ENCODE results near the gene ZNF586. TPM values are rescaled to one million over a fixed set of nuclear protein-coding genes. Genes with fewer than 3 reads are reported as not detected.
A peak's percentile ranks its signal among the peaks of the same experiment; 100 is the strongest.

Gene ZNF586
- total and polyA plus RNA-seq, 4 donors: 2.3 to 11.8 (median 6.7) TPM

- H3K9me3 ChIP-seq (ENCODE audit: control insufficient read depth in 4 of 4, low read length in 3 of 4): no peaks in the 10 kb centered on the region
- DNase-seq (ENCODE audit: low spot score): peak; percentile 79
- H3K36me3 ChIP-seq (ENCODE audit: control insufficient read depth in 4 of 4, insufficient read depth in 3 of 4, low read depth in 1 of 4, low read length in 3 of 4): no peaks in the 10 kb centered on the region
- no peaks in the 10 kb centered on the region for H3K27me3 ChIP-seq (ENCODE audit: control insufficient read depth in 4 of 4, insufficient read depth in 4 of 4, low read length in 3 of 4)
- peak overlapping the region; percentile 84 to 98 (median 96) for H3K4me3 ChIP-seq (ENCODE audit: low read depth in 1 of 3, low read length in 3 of 3)
- no peak for TF ChIP-seq FOXA2 (IDR thresholded peaks at IDR 0.05)
- TF ChIP-seq, protein P1, sequence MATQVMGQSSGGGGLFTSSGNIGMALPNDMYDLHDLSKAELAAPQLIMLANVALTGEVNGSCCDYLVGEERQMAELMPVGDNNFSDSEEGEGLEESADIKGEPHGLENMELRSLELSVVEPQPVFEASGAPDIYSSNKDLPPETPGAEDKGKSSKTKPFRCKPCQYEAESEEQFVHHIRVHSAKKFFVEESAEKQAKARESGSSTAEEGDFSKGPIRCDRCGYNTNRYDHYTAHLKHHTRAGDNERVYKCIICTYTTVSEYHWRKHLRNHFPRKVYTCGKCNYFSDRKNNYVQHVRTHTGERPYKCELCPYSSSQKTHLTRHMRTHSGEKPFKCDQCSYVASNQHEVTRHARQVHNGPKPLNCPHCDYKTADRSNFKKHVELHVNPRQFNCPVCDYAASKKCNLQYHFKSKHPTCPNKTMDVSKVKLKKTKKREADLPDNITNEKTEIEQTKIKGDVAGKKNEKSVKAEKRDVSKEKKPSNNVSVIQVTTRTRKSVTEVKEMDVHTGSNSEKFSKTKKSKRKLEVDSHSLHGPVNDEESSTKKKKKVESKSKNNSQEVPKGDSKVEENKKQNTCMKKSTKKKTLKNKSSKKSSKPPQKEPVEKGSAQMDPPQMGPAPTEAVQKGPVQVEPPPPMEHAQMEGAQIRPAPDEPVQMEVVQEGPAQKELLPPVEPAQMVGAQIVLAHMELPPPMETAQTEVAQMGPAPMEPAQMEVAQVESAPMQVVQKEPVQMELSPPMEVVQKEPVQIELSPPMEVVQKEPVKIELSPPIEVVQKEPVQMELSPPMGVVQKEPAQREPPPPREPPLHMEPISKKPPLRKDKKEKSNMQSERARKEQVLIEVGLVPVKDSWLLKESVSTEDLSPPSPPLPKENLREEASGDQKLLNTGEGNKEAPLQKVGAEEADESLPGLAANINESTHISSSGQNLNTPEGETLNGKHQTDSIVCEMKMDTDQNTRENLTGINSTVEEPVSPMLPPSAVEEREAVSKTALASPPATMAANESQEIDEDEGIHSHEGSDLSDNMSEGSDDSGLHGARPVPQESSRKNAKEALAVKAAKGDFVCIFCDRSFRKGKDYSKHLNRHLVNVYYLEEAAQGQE (IDR thresholded peaks at IDR 0.05): no peak
- TF ChIP-seq RXRA (IDR thresholded peaks at IDR 0.05): peak; percentile 62 to 90
- TF ChIP-seq YY1 (IDR thresholded peaks at IDR 0.05): peak; percentile 86
- TF ChIP-seq TAF1 (conservative IDR thresholded peaks at IDR 0.05): peak; percentile 37
- TF ChIP-seq RAD21 (IDR thresholded peaks at IDR 0.05): peak; percentile 36 to 45
- TF ChIP-seq, protein P2, sequence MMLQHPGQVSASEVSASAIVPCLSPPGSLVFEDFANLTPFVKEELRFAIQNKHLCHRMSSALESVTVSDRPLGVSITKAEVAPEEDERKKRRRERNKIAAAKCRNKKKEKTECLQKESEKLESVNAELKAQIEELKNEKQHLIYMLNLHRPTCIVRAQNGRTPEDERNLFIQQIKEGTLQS (IDR thresholded peaks at IDR 0.05): no peak
- no peak for TF ChIP-seq FOXA1 (IDR thresholded peaks at IDR 0.05)
- TF ChIP-seq GABPA (IDR thresholded peaks at IDR 0.05 in 1 of 2, conservative IDR thresholded peaks at IDR 0.05 in 1 of 2): peak; percentile 92 to 96
- TF ChIP-seq ZBTB33 (IDR thresholded peaks at IDR 0.05): no peak
- TF ChIP-seq NR2F2 (IDR thresholded peaks at IDR 0.05): no peak
- TF ChIP-seq HNF4A (conservative IDR thresholded peaks at IDR 0.05): peak; percentile 29 to 37
- TF ChIP-seq JUND (IDR thresholded peaks at IDR 0.05): no peak
- peak; percentile 61 for TF ChIP-seq SP1 (IDR thresholded peaks at IDR 0.05)
- no peak for TF ChIP-seq HNF4G (IDR thresholded peaks at IDR 0.05)
- TF ChIP-seq, protein P3, sequence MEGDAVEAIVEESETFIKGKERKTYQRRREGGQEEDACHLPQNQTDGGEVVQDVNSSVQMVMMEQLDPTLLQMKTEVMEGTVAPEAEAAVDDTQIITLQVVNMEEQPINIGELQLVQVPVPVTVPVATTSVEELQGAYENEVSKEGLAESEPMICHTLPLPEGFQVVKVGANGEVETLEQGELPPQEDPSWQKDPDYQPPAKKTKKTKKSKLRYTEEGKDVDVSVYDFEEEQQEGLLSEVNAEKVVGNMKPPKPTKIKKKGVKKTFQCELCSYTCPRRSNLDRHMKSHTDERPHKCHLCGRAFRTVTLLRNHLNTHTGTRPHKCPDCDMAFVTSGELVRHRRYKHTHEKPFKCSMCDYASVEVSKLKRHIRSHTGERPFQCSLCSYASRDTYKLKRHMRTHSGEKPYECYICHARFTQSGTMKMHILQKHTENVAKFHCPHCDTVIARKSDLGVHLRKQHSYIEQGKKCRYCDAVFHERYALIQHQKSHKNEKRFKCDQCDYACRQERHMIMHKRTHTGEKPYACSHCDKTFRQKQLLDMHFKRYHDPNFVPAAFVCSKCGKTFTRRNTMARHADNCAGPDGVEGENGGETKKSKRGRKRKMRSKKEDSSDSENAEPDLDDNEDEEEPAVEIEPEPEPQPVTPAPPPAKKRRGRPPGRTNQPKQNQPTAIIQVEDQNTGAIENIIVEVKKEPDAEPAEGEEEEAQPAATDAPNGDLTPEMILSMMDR (IDR thresholded peaks at IDR 0.05; ENCODE audit: low read depth, low read length, missing input control): no peak
- TF ChIP-seq MAX (IDR thresholded peaks at IDR 0.05): peak; percentile 67
- under 1% methylated on average over 44 of the region's 44 CpGs for WGBS
- H3K27ac ChIP-seq (ENCODE audit: low read depth in 1 of 2, low read length in 2 of 2): peak overlapping the region; percentile 83 to 88
- H3K4me1 ChIP-seq (ENCODE audit: control insufficient read depth in 4 of 4, insufficient read depth in 4 of 4, low read length in 3 of 4): peaks cover 3 to 19% (median 15%) of the 10 kb centered on the region in 4 donors
- H3K9ac ChIP-seq (ENCODE audit: low read depth in 1 of 2, low read length in 2 of 2): peak overlapping the region; percentile 68 to 92
These were observed 50.1 kb downstream of the ZNF586 start for GRCh38 chr19:57819475-57820148.

Measured in liver (tissue), 9 donors.